Tibial nerve (tissue), 4 donors: ENCODE data around the gene SLC26A11.

ENCODE experiments used
- CTCF ChIP-seq, 5 experiments: fragments of 200-600 bp in 3 of 5; fragments of 450-650 bp in 2 of 5; sonication (generic) in 3 of 5; IDR thresholded peaks; one replicate each; pipeline ENCODE4 v1.5.1; 2016 to 2019; ENCODE audit warnings: antibody characterized with exemption in 5 of 5, mild to moderate bottlenecking in 3 of 5, moderate library complexity in 2 of 5
- EP300 ChIP-seq, 2 donors: sonication (generic); formaldehyde crosslinking; IDR thresholded peaks; one replicate each; pipeline ENCODE4 v1.6.1; 2017; ENCODE audit warnings: antibody characterized with exemption in 2 of 2, mild to moderate bottlenecking in 1 of 2
- POLR2A ChIP-seq, 2 donors: fragments of 450-650 bp; IDR thresholded peaks; one replicate each; pipeline ENCODE4 v1.6.1; 2017; ENCODE audit warnings: antibody characterized with exemption in 2 of 2, mild to moderate bottlenecking in 2 of 2, moderate library complexity in 2 of 2

- TF ChIP-seq CTCF (IDR thresholded peaks at IDR 0.05) (no peak), POLR2A (IDR thresholded peaks at IDR 0.05) (no peak), EP300 (IDR thresholded peaks at IDR 0.05) (no peak)
These were observed 74.9 kb downstream of the SLC26A11 start for GRCh38 chr17:80295146-80295545.
